HEK293 (cell line): Measurements from ENCODE around the gene RGL4.

Experiments
- CTCF ChIA-PET: fragments of 350-600 bp; formaldehyde crosslinking; extraction: SDS; loops from one replicate; lab custom pipeline; 2021; ENCODE audit warnings: antibody characterized with exemption; lab: Yijun Ruan, JAX
- POLR2A ChIA-PET: fragments of 300-600 bp; formaldehyde crosslinking; extraction: SDS; loops from one replicate; lab custom pipeline; 2020; ENCODE audit warnings: antibody characterized with exemption, inconsistent platforms; lab: Yijun Ruan, JAX
- H3K27ac ChIP-seq: fragments of 200-500 bp; sonication (Bioruptor generic); 2 replicates; pipeline ENCODE4 v1.5.1; 2014; ENCODE audit warnings: low read depth, low read length, control low read depth, inconsistent platforms; ENCODE audit errors: extremely low read depth
- H3K36me3 ChIP-seq, 2 experiments: fragments of 200-500 bp in 1 of 2; sonication (Bioruptor generic) in 1 of 2; 1 replicate in 1 of 2; 2 replicates in 1 of 2; pipeline ENCODE4 v1.5.1; 2014 to 2017; ENCODE audit warnings: inconsistent platforms in 2 of 2, low read length in 2 of 2; ENCODE audit not compliant: control insufficient read depth in 2 of 2, insufficient read depth in 1 of 2
- H3K4me1 ChIP-seq: fragments of 200-500 bp; sonication (Bioruptor generic); 2 replicates; pipeline ENCODE4 v1.5.1; 2014; ENCODE audit warnings: mild to moderate bottlenecking, low read length, inconsistent platforms; ENCODE audit not compliant: control insufficient read depth, insufficient read depth
- H3K4me3 ChIP-seq: 2 replicates; pipeline ENCODE4 v1.5.1; 2011; ENCODE audit warnings: low read depth, mild to moderate bottlenecking, control low read depth, low read length, moderate library complexity
- H3K9me3 ChIP-seq: fragments of 200-500 bp; sonication (Bioruptor generic); 2 replicates; pipeline ENCODE4 v1.5.1; 2014; ENCODE audit warnings: low read depth, low read length, inconsistent platforms; ENCODE audit not compliant: control insufficient read depth, insufficient read depth
- KLF16 ChIP-seq: fragments of 450-650 bp; formaldehyde crosslinking; IDR thresholded peaks from 2 replicates; pipeline ENCODE4 v1.5.1; 2017; ENCODE audit warnings: missing biosample characterization, missing genetic modification characterization
- KLF17 ChIP-seq: fragments of 450-650 bp; formaldehyde crosslinking; IDR thresholded peaks from 2 replicates; pipeline ENCODE4 v1.5.1; 2016; ENCODE audit warnings: missing biosample characterization, missing genetic modification characterization
- KLF8 ChIP-seq: fragments of 450-650 bp; formaldehyde crosslinking; IDR thresholded peaks from 2 replicates; pipeline ENCODE4 v1.5.1; 2016; ENCODE audit warnings: missing biosample characterization, missing genetic modification characterization
- SP7 ChIP-seq: fragments of 450-650 bp; formaldehyde crosslinking; IDR thresholded peaks from 2 replicates; pipeline ENCODE4 v1.5.1; 2016; ENCODE audit warnings: missing biosample characterization, missing genetic modification characterization
- ZBTB21 ChIP-seq: fragments of 450-650 bp; formaldehyde crosslinking; IDR thresholded peaks from 2 replicates; pipeline ENCODE4 v1.5.1; 2017; ENCODE audit warnings: missing biosample characterization, missing genetic modification characterization
- ZIC2 ChIP-seq: fragments of 450-650 bp; formaldehyde crosslinking; IDR thresholded peaks from 2 replicates; pipeline ENCODE4 v1.5.1; 2016; ENCODE audit warnings: missing biosample characterization, missing genetic modification characterization
- ZNF146 ChIP-seq: fragments of 450-650 bp; formaldehyde crosslinking; IDR thresholded peaks from 2 replicates; pipeline ENCODE4 v1.5.1; 2016; ENCODE audit warnings: missing biosample characterization, missing genetic modification characterization
- ZNF211 ChIP-seq: fragments of 450-650 bp; formaldehyde crosslinking; IDR thresholded peaks from 2 replicates; pipeline ENCODE4 v1.5.1; 2016; ENCODE audit warnings: low read depth, missing biosample characterization, missing genetic modification characterization
- ZNF23 ChIP-seq: fragments of 450-650 bp; formaldehyde crosslinking; IDR thresholded peaks from 2 replicates; pipeline ENCODE4 v1.5.1; 2016; ENCODE audit warnings: missing biosample characterization, missing genetic modification characterization, borderline replicate concordance
- ZNF292 ChIP-seq: fragments of 450-650 bp; formaldehyde crosslinking; IDR thresholded peaks from 2 replicates; pipeline ENCODE4 v1.5.1; 2016; ENCODE audit warnings: low read depth, missing biosample characterization, missing genetic modification characterization, borderline replicate concordance
- ZNF341 ChIP-seq: fragments of 450-650 bp; formaldehyde crosslinking; IDR thresholded peaks from 2 replicates; pipeline ENCODE4; 2016; ENCODE audit warnings: low read depth, missing biosample characterization, missing genetic modification characterization
- ZNF366 ChIP-seq: fragments of 450-650 bp; formaldehyde crosslinking; conservative IDR thresholded peaks from 2 replicates; pipeline ENCODE4 v1.5.1; 2016; ENCODE audit warnings: missing biosample characterization, missing genetic modification characterization
- ZNF398 ChIP-seq: fragments of 450-650 bp; formaldehyde crosslinking; IDR thresholded peaks from 2 replicates; pipeline ENCODE4 v1.5.1; 2017; ENCODE audit warnings: missing biosample characterization, missing genetic modification characterization
- ZNF513 ChIP-seq: fragments of 450-650 bp; IDR thresholded peaks from 2 replicates; pipeline ENCODE4 v1.5.1; 2018; ENCODE audit warnings: missing biosample characterization, missing genetic modification characterization
- ZNF518A ChIP-seq: fragments of 450-650 bp; formaldehyde crosslinking; conservative IDR thresholded peaks from 2 replicates; pipeline ENCODE4 v1.5.1; 2016; ENCODE audit warnings: low read depth, missing biosample characterization, missing genetic modification characterization
- ZNF530 ChIP-seq: fragments of 450-650 bp; formaldehyde crosslinking; IDR thresholded peaks from 2 replicates; pipeline ENCODE4 v1.5.1; 2016; ENCODE audit warnings: low read depth, missing biosample characterization, missing genetic modification characterization
- ZNF544 ChIP-seq: fragments of 450-650 bp; formaldehyde crosslinking; IDR thresholded peaks from 2 replicates; pipeline ENCODE4 v1.5.0; 2017; ENCODE audit warnings: missing biosample characterization, missing genetic modification characterization
- ZNF548 ChIP-seq: fragments of 450-650 bp; formaldehyde crosslinking; IDR thresholded peaks from 2 replicates; pipeline ENCODE4 v1.5.1; 2016; ENCODE audit warnings: missing biosample characterization, missing genetic modification characterization
- ZNF585B ChIP-seq: fragments of 450-650 bp; formaldehyde crosslinking; IDR thresholded peaks from 2 replicates; pipeline ENCODE4 v1.5.1; 2016; ENCODE audit warnings: missing biosample characterization, missing genetic modification characterization
- ZNF623 ChIP-seq: fragments of 450-650 bp; formaldehyde crosslinking; IDR thresholded peaks from 2 replicates; pipeline ENCODE4 v1.5.1; 2016; ENCODE audit warnings: missing biosample characterization, missing genetic modification characterization
- ZNF624 ChIP-seq: fragments of 450-650 bp; formaldehyde crosslinking; IDR thresholded peaks from 2 replicates; pipeline ENCODE4 v1.5.1; 2017; ENCODE audit warnings: missing biosample characterization, missing genetic modification characterization
- ZNF768 ChIP-seq: fragments of 450-650 bp; formaldehyde crosslinking; IDR thresholded peaks from 2 replicates; pipeline ENCODE4 v1.5.1; 2018; ENCODE audit warnings: missing biosample characterization, mild to moderate bottlenecking, missing genetic modification characterization
- ZNF791 ChIP-seq: fragments of 450-650 bp; formaldehyde crosslinking; IDR thresholded peaks from 2 replicates; pipeline ENCODE4 v1.5.1; 2016; ENCODE audit warnings: missing biosample characterization, missing genetic modification characterization
- ZNF837 ChIP-seq: fragments of 450-650 bp; formaldehyde crosslinking; IDR thresholded peaks from 2 replicates; pipeline ENCODE4 v1.5.1; 2016; ENCODE audit warnings: missing biosample characterization, missing genetic modification characterization
- ZSCAN23 ChIP-seq: fragments of 450-650 bp; formaldehyde crosslinking; IDR thresholded peaks from 2 replicates; pipeline ENCODE4 v1.5.1; 2016; ENCODE audit warnings: missing biosample characterization, missing genetic modification characterization

RGL4 gene

GRCh38 chr22:23651676-23652075 lies 39.1 kb upstream of the RGL4 start:
- no peak overlapping the region for H3K27ac ChIP-seq
- H3K4me1 ChIP-seq, result no peaks in the 10 kb centered on the region
- TF ChIP-seq ZNF544 (tag by site-specific recombination) (no peak), KLF17 (tag by site-specific recombination) (no peak), ZNF585B (tag by site-specific recombination) (no peak), ZNF211 (tag by site-specific recombination) (no peak), ZNF791 (no peak), ZSCAN23 (no peak), ZNF146 (tag by site-specific recombination) (no peak)
- H3K4me3 ChIP-seq, result no peak overlapping the region
- POLR2A ChIA-PET, result no interaction called here
- CTCF ChIA-PET, result no interaction called here
- peaks cover 3 to 29% of the 10 kb centered on the region in 2 experiments; a peak in 2 of 3 replicates for H3K36me3 ChIP-seq
- H3K9me3 ChIP-seq, result no peaks in the 10 kb centered on the region

GRCh38 chr22:23652286-23652685 lies 38.5 kb upstream of the RGL4 start:
- no peaks in the 10 kb centered on the region for H3K4me1 ChIP-seq
- CTCF ChIA-PET, result interaction anchor here (0.5 kb wide), 1 partner anchor 8 kb away, joined by 5 read pairs; no protein-coding TSS in a partner anchor

More at GRCh38 chr22:23652286-23652685, 38.5 kb upstream of the RGL4 start:
- Histone ChIP-seq H3K27ac (no peak overlapping the region), H3K9me3 (no peaks in the 10 kb centered on the region), H3K4me3 (no peak overlapping the region), H3K36me3 (peaks cover 4 to 29% of the 10 kb centered on the region in 2 experiments; a peak in 2 of 3 replicates)
- POLR2A ChIA-PET, result no interaction called here
- TF ChIP-seq ZNF623 (tag by site-specific recombination), result no peak
- no peak for TF ChIP-seq KLF17 (tag by site-specific recombination)
- no peak for TF ChIP-seq KLF8 (tag by site-specific recombination)
- TF ChIP-seq SP7 (tag by site-specific recombination), result no peak
- no peak for TF ChIP-seq ZIC2 (tag by site-specific recombination)
- no peak for TF ChIP-seq ZNF341 (tag by site-specific recombination)
- TF ChIP-seq ZBTB21 (tag by site-specific recombination), result no peak
- TF ChIP-seq ZNF548 (tag by site-specific recombination), result no peak
- no peak for TF ChIP-seq ZNF624 (tag by site-specific recombination)
- no peak for TF ChIP-seq ZNF513 (tag by site-specific recombination)
- no peak for TF ChIP-seq ZNF292 (tag by site-specific recombination)
- no peak for TF ChIP-seq ZNF366 (tag by site-specific recombination)
- TF ChIP-seq ZNF398, result no peak
- no peak for TF ChIP-seq ZNF518A
- TF ChIP-seq ZNF837 (tag by site-specific recombination), result no peak
- no peak for TF ChIP-seq KLF16 (tag by site-specific recombination)
- TF ChIP-seq ZNF768 (tag by site-specific recombination), result no peak
- TF ChIP-seq ZNF530 (tag by site-specific recombination), result no peak
- no peak for TF ChIP-seq ZNF23 (tag by site-specific recombination)
